ENCODE data around the gene MEF2B. TPM values are rescaled to one million over a fixed set of nuclear protein-coding genes. Genes with fewer than 3 reads are reported as not detected.

The MEF2B gene
- total RNA-seq, 2 experiments from 2014 or later: 3.9 to 4.3 TPM

Other genes with a start within 250 kb of the MEF2B start
- 1 to 10 TPM in 1 of 2 experiments, under 1 TPM in 1; 0.77 to 1.2 TPM for gene HOMER3, start 229.0 kb downstream of the MEF2B start, total RNA-seq
- gene SUGP2, start 136.7 kb downstream of the MEF2B start, total RNA-seq: 100 to 1,000 TPM in 1 of 2 experiments, 10 to 100 TPM in 1; 98.1 to 102 TPM
- 10 to 100 TPM; 24.4 to 26.2 TPM for gene ARMC6, start 136.7 kb downstream of the MEF2B start, total RNA-seq
- gene SLC25A42, start 106.3 kb downstream of the MEF2B start, total RNA-seq: 10 to 100 TPM; 12.2 to 12.4 TPM
- 10 to 100 TPM; 17.8 to 18.9 TPM for gene TMEM161A, start 31.8 kb downstream of the MEF2B start, total RNA-seq
- 10 to 100 TPM; 16.4 to 17.8 TPM for gene BORCS8, start 21.9 kb upstream of the MEF2B start, total RNA-seq
- gene RFXANK, start 22.0 kb upstream of the MEF2B start, total RNA-seq: 10 to 100 TPM; 73.7 to 78.1 TPM
- 10 to 100 TPM; 39.2 to 42.9 TPM for gene NR2C2AP, start 33.2 kb upstream of the MEF2B start, total RNA-seq
- gene NCAN, start 41.7 kb upstream of the MEF2B start, total RNA-seq: under 1 TPM; 0.05 to 0.07 TPM
- gene TM6SF2, start 103.0 kb upstream of the MEF2B start, total RNA-seq: not detected
- gene SUGP1, start 150.2 kb upstream of the MEF2B start, total RNA-seq: 10 to 100 TPM; 39.2 to 44.0 TPM
- 10 to 100 TPM; 38.6 to 40.9 TPM for gene MAU2, start 150.6 kb upstream of the MEF2B start, total RNA-seq
- gene GATAD2A, start 235.4 kb upstream of the MEF2B start, total RNA-seq: 100 to 1,000 TPM; 114 TPM